GM12878 (cell line): Measurements from ENCODE around the gene PKD1L1. TPM values are rescaled to one million over a fixed set of nuclear protein-coding genes. Genes with fewer than 3 reads are reported as not detected.

ENCODE experiments used
- ATAC-seq: fragments of 200-7000 bp; cut with Tn5 transposase; 3 replicates; pipeline ENCODE4 v1.9.1; 2020; ENCODE audit warnings: mild to moderate bottlenecking, moderate library complexity
- BruUV-seq: library from RNA; stranded (reverse); fragments of 400-500 nt; replicated peaks from 2 replicates; lab custom pipeline; 2021; lab: Mats Ljungman, UMichigan
- CTCF ChIA-PET: fragments of 300-600 bp; sonication (Branson Sonifier 250); formaldehyde crosslinking; extraction: SDS; loops from one replicate; lab custom pipeline; 2021; ENCODE audit warnings: inconsistent platforms; lab: Yijun Ruan, JAX
- POLR2A ChIA-PET: fragments of 350-600 bp; formaldehyde crosslinking; extraction: SDS; loops from one replicate; lab custom pipeline; 2021; ENCODE audit warnings: inconsistent platforms; lab: Charles Lee
- RAD21 ChIA-PET: fragments of 300-600 bp; sonication (Branson Sonifier 250); formaldehyde crosslinking; loops from one replicate; lab custom pipeline; 2023; ENCODE audit warnings: antibody characterized with exemption; ENCODE audit not compliant: unreplicated experiment; lab: Charles Lee
- SMC1A ChIA-PET: fragments of 300-600 bp; sonication (Branson Sonifier 250); formaldehyde crosslinking; loops from one replicate; lab custom pipeline; 2023; ENCODE audit not compliant: unreplicated experiment, uncharacterized antibody; lab: Charles Lee
- DNase-seq: peaks from one replicate; pipeline ENCODE4 v3.0.0-alpha.2; 2011; ENCODE audit warnings: low read depth, low spot score
- FAIRE-seq: peaks from 3 replicates; lab custom pipeline; 2011; peaks lifted over from hg19 to GRCh38; lab: Jason Lieb, UNC
- H2AFZ ChIP-seq: 2 replicates; pipeline ENCODE4 v1.6.0; 2011; ENCODE audit warnings: low read depth, low read length, control low read depth; ENCODE audit not compliant: control insufficient read depth
- H3K27ac ChIP-seq: 2 replicates; pipeline ENCODE4 v1.5.1; 2011; ENCODE audit warnings: control low read depth; ENCODE audit not compliant: control insufficient read depth, insufficient read depth
- H3K27me3 ChIP-seq, 2 experiments: replicated peaks in 1 of 2; 2 replicates each; pipeline versions ENCODE4 v1.6.0 to v1.6.1; 2011; ENCODE audit warnings: low read length in 1 of 2; ENCODE audit not compliant: control insufficient read depth in 2 of 2, insufficient read depth in 2 of 2
- H3K36me3 ChIP-seq, 2 experiments: 2 replicates each; pipeline ENCODE4 v1.5.1; 2011; ENCODE audit warnings: low read length in 1 of 2; ENCODE audit not compliant: control insufficient read depth in 2 of 2, insufficient read depth in 2 of 2
- H3K4me1 ChIP-seq: 2 replicates; pipeline ENCODE4 v1.6.1; 2011; ENCODE audit warnings: mild to moderate bottlenecking, low read length, moderate library complexity, mixed read lengths; ENCODE audit not compliant: control insufficient read depth, insufficient read depth
- H3K4me2 ChIP-seq: 2 replicates; pipeline ENCODE4 v1.6.0; 2011; ENCODE audit warnings: control low read depth; ENCODE audit not compliant: control insufficient read depth, insufficient read depth
- H3K4me3 ChIP-seq: fragments of 200-600 bp; sonication (generic); 2 replicates; pipeline ENCODE4 v1.5.1; 2016
- H3K79me2 ChIP-seq: 2 replicates; pipeline ENCODE4 v1.6.0; 2011; ENCODE audit warnings: low read length; ENCODE audit not compliant: control insufficient read depth, insufficient read depth
- H3K9ac ChIP-seq: 2 replicates; pipeline ENCODE4 v1.8.0; 2011; ENCODE audit warnings: low read length, control low read depth, mixed read lengths; ENCODE audit not compliant: control insufficient read depth, insufficient read depth
- H3K9me3 ChIP-seq: replicated peaks from 3 replicates; pipeline ENCODE4 v1.5.1; 2011; ENCODE audit warnings: mild to moderate bottlenecking, low read length; ENCODE audit not compliant: control insufficient read depth, insufficient read depth
- H4K20me1 ChIP-seq: 2 replicates; pipeline ENCODE4 v1.6.0; 2011; ENCODE audit not compliant: control insufficient read depth, insufficient read depth
- IKZF2 ChIP-seq, 2 experiments: fragments of 450-650 bp; IDR thresholded peaks; 2 replicates each; pipeline ENCODE4 v1.6.1; 2017; ENCODE audit warnings: mild to moderate bottlenecking in 2 of 2, moderate library complexity in 2 of 2
- IRF5 ChIP-seq: fragments of 450-650 bp; IDR thresholded peaks from 2 replicates; pipeline ENCODE4 v1.6.1; 2017; ENCODE audit warnings: borderline replicate concordance
- ZNF274 ChIP-seq: IDR thresholded peaks from one replicate; pipeline ENCODE4 v1.8.0; 2011; ENCODE audit not compliant: insufficient read length, insufficient read depth
- ZZZ3 ChIP-seq: IDR thresholded peaks from 2 replicates; pipeline ENCODE4 v1.6.1; 2011; ENCODE audit warnings: low read depth; ENCODE audit not compliant: control insufficient read depth, insufficient read length
- WGBS: methylation state at CpG from one replicate; pipeline ENCODE4 v1.1.6; 2016; ENCODE audit warnings: low lambda C conversion rate; ENCODE audit not compliant: insufficient replicate concordance, insufficient coverage; ENCODE audit errors: missing lambda C conversion rate; 5-methylcytosine and 5-hydroxymethylcytosine counted together
- in situ Hi-C: fragments of 300-500 bp; cut with MboI; formaldehyde crosslinking; loops from 9 replicates; pipeline ENCODE4 v1.14.3; 2018; ENCODE audit warnings: mixed read lengths
- intact Hi-C: fragments of 100-400 bp; cut with micrococcal nuclease; formaldehyde crosslinking; loops from one replicate; pipeline ENCODE4 v1.14.2; 2022; ENCODE audit not compliant: unreplicated experiment
- polyA plus RNA-seq, 11 experiments: library from polyadenylated mRNA; depleted of rRNA in 4 of 11; unstranded in 6 of 11; stranded (reverse) in 5 of 11; fragments of >200 nt; fragmentation: Nextera tagmentation in 4 of 11; fragmentation: Illumina TruSeq in 1 of 11; extraction: Ambion mirVana in 4 of 11; extraction: Trizol in 1 of 11; gene quantifications; 1 replicate in 1 of 11; 2 replicates in 10 of 11; pipeline versions ENCODE4 v1.2.1 to v1.2.3, GENCODE V29; 2011 to 2016; ENCODE audit warnings: inconsistent platforms in 2 of 11, missing spikeins in 2 of 11, low read depth in 1 of 11
- total RNA-seq, 4 experiments: library from RNA; depleted of rRNA in 3 of 4; stranded (reverse); fragments of >200 nt in 3 of 4; fragmentation: Illumina TruSeq in 1 of 4; extraction: Trizol in 1 of 4; gene quantifications; 2 replicates each; pipeline versions ENCODE4 v1.2.1 to v1.2.3, GENCODE V29; 2013 to 2021

The PKD1L1 gene
- total and polyA plus RNA-seq, 10 of the 15 experiments (the other 5 are each of a cell fraction or from before 2014, with no cell fraction given), result under 0.01 to 0.05 (median 0.02) TPM; not detected in 3

DNA sequence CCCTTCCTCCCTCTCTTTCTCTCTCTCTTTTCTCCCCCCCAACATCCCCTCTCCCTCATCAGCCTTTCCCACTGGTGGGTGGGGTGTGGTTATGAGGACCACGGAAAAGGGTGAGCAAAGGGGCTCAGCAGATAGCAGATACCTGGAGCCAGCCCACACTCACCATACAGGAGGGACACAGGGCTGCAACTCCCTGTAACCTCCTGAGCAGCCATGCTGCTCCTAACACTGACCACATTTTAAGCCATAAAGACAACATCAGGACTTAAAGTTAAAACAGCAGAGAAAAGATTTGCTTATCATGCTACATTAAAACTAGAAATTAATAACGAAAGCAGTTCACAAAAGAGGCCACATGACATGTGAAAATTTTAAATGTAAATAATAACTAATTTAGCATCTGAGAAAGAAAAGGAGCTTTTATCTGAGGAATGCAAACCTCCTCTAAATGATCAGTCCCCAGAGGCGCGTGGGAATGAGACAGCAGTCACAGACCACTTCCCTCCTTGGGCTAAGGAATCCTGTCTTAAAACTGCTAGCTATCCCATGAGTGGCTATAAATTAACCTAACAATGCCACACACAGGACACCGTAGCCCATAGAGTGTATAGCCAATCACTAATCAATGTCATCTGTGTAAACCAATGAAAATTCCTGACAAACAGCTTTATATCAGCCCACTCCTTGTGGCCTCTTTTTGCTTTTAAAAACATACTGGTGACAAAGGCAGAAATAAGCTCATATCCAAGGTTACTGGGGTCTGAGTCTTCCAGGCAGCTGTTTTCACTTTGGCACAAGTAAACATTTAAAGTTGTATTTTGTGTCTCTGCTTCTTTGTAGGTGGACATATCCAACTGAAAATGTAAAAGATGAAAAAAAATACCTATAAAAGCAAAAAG lies 33.3 kb downstream of the PKD1L1 start:
- ChIA-PET CTCF (interaction anchor here (0.9 to 1.3 kb wide), 2 partner anchors 23 to 188 kb away, joined by 3 read pairs; no protein-coding TSS in a partner anchor), POLR2A (no interaction called here), SMC1A (interaction anchor here (1.2 kb wide), 1 partner anchor 14 kb away, joined by 3 read pairs; no protein-coding TSS in a partner anchor), RAD21 (no interaction called here)
- Histone ChIP-seq H4K20me1 (no peaks in the 10 kb centered on the region), H3K79me2 (no peaks in the 10 kb centered on the region), H2AFZ (no peak overlapping the region), H3K27ac (no peak overlapping the region), H3K9ac (no peak overlapping the region), H3K4me1 (no peaks in the 10 kb centered on the region), H3K4me2 (no peak overlapping the region), H3K27me3 (no peaks in the 10 kb centered on the region; a peak in 2 of 4 replicates), H3K9me3 (no peaks in the 10 kb centered on the region), H3K4me3 (no peak overlapping the region), H3K36me3 (no peaks in the 10 kb centered on the region)
- ATAC-seq, result no peak
- DNase-seq, result no peak
- no peak for FAIRE-seq
- no TSS peak for BruUV-seq
- 34% methylated on average over 5 of the region's 5 CpGs for WGBS
- in situ Hi-C loops (no loop called here), intact Hi-C loops (no loop called here)
- no peak for TF ChIP-seq ZZZ3
- no peak for TF ChIP-seq IRF5
- TF ChIP-seq ZNF274, result no peak
- no peak for TF ChIP-seq IKZF2 (IDR thresholded peaks at IDR 0.05)
